ENCODE results near the gene TEDC1.

TEDC1 gene, protein sequence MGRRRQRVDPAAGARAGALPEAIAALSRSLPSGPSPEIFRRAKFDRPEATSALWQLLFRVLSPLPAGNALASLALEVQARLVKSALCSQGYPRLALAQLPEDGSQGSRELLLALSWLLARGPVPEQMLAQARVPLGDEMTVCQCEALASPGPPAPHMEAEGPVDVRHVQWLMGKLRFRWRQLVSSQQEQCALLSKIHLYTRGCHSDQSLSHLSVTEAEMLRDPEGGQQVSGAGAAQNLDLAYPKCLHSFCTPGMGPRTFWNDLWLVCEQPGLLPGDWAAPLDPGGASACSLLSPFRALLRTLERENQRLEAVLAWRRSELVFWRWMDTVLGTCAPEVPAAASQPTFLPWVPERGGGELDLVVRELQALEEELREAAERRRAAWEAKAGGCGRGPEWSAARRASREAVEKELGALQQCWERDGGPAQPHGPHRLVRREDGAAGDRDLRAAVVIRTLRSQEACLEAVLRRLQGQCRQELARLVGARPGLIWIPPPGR

DNA sequence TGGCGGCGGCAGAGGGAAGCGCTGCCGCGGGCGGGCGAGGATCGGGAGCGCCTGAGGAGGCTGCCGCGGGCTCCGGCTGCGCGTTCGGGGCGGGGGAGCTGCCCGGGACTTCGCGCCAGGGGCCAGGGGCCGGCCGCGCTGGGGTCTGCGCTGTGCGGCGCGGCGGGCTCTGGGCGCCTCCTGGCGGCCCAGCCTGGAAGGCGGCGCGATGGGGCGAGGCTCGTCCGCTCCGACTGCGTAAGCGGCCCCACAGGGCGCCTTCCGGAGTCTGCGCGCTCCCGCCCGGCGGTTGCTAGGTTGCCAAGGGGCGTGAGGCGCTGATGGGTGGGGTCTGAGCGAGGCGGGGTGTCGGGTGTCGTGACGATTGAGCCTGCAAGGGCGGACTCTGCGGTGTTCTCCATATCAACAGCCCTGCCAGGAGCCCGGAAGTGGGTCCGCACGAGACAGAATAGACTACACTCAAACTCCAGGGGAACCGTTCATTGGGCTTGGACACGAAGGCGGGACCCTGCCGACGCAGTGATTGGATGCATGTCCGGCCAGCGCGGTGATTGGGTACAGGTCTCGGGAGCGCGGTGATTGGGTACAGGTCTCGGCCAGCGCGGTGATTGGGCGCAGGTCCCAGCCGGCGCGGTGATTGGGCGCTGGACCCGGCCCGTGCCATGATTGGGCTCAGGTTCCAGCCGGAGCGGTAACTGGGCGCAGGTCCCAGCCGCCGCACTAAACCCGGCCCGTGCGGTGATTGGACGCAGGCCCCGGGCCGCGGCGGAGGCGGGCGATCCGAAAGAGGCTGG lies at the start of gene TEDC1:
Gene TEDC1 (plus strand): TSS at position 675 of the 794 bp plus-strand sequence. CDS start 130 bp downstream, outside the sequence.
- FAIRE-seq = peak; percentile 91

DNA sequence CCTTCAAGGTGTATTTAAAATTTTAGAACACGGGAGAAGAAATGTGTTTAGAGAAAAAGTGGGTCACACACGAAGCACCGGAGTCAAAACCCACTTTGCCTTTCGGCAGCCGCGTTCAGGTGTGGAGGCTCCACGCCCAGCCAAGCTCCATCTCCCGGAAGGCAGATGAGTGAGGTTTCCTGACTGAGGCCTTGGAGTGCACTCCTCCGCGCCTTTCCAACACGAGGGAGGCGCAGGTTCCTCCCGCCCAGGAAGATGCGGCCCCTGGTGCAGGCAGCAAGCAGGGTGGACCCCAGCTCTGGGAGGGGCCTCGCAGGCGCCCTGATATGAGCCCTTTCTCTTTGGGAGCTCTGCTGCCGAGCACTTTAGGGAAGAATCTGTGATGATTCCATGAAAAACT lies 48.9 kb upstream of the TEDC1 start:
- FAIRE-seq = no peak

DNA sequence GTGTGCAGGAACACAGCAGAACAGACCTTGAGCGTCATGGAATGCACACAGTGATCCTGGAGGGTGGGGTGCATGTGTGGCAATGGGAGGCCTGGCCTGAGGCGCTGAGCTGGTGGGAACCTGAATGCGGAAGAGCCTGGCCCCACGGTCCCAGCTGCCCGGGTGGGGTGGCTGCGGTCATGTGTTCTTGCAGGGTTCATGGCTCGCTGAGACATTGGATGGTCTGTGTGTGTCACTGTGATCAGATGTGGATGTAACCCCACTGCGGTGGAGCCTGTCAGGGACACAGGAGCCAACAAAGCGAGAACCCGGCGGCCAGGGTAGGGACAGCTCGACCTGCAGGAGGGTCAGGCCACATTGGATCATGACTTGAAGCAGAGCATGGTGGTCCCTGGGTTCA lies 48.2 kb upstream of the TEDC1 start:
- FAIRE-seq = no peak

DNA sequence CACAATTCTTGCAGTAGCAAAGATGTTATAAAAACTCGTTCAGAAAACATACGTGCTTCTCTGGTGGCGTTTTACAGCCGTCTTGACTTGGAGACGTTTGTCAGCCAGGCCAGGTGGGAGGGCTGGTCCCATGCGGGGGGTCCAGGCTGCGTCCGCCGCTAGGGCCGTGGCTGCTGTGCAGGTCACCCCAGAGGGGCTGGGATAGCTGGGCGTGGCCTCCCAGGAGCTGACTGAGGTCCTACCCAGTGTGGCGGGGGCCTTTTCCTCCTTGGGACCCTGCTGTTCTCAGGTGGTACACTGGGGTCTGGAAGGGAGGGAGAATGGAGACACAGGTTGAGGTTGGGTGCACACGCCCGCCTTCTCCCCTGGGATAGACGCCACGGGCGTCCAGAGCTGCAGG lies 46.2 kb upstream of the TEDC1 start:
- no peak for FAIRE-seq

DNA sequence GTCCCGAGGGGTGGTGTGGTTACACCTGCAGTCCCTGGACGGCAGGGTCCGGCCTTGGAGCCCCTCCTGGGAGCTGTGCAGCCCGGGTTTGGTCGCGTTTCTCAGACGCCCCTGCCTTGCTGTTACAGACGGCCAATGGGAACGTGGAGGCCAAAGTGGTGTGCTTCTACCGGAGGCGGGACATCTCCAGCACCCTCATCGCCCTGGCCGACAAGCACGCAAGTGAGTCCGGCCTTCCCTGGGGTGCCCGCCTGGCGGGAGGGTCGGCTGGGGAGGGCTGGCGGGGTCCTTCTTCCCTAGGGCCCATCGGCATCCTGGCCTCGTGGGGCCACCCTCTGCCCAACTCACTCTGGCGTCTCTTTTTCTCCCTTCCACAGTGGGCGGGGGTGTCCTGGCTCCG lies 45.8 kb upstream of the TEDC1 start:
- no peak for FAIRE-seq

DNA sequence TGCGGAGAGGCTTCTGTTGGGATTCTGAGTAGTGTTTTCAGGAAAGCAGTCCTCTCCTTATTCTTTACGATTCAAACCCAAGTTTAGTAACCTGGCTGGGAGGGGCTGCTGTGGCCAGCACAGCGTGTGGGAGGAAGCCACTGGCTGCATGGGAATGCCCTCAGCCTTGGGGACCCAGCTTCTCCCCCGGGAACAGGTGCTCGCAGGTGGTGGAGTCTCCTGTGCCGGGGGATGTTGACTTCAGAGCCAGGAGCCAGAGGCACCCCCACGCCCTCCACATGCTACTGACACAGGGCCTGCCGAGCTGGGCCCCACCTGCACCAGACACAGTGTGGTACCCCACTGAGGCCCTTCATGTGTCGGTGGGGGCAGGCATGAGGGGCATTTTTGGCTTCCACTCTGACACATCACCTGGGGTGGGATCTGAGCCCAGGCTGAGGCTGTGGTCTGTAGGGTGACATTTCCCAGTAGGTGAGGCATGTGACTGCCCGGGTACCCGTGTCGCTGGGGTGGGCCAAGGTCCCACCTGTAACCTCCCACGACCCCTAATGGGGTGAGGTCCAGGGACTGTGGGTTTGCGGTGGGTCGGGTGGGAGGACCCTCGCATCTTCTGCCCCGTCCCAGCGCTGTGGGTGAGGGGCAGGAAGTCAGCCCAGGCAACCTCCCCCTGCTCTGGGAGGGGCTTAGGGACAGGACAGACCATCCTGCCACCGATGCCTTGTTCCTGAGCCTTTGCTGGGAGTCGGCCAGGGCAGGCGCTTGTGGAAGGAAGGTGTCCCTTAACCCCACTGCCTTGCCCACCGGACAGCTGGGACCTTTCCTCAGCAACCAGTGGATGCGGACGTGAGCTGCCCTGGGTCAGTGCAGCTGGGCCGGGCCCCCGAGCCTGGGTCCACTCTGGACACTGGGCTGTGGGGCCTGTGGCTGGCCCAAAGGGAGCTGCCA lies 44.9 kb upstream of the TEDC1 start:
- no peak for FAIRE-seq

DNA sequence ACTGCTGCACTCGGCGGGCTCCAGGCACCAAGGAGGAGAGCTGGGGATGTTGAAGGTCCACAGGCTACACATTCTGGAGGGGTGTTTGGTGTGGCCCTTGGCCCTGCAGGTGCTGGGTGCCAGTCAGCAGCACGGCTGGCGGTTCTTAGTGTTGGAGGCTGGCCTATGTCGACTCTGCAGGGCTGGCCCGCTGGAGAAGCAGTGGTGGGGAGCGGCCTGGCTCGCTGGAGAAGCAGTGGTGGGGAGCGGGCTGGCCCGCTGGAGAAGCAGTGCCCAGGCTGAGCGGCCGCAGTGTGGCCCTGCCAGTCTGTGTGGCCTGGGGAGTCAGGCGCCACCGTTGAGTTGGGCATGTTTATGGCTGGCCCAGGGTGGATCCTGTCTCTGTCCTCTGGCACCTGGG lies 44.1 kb upstream of the TEDC1 start:
- FAIRE-seq = no peak

DNA sequence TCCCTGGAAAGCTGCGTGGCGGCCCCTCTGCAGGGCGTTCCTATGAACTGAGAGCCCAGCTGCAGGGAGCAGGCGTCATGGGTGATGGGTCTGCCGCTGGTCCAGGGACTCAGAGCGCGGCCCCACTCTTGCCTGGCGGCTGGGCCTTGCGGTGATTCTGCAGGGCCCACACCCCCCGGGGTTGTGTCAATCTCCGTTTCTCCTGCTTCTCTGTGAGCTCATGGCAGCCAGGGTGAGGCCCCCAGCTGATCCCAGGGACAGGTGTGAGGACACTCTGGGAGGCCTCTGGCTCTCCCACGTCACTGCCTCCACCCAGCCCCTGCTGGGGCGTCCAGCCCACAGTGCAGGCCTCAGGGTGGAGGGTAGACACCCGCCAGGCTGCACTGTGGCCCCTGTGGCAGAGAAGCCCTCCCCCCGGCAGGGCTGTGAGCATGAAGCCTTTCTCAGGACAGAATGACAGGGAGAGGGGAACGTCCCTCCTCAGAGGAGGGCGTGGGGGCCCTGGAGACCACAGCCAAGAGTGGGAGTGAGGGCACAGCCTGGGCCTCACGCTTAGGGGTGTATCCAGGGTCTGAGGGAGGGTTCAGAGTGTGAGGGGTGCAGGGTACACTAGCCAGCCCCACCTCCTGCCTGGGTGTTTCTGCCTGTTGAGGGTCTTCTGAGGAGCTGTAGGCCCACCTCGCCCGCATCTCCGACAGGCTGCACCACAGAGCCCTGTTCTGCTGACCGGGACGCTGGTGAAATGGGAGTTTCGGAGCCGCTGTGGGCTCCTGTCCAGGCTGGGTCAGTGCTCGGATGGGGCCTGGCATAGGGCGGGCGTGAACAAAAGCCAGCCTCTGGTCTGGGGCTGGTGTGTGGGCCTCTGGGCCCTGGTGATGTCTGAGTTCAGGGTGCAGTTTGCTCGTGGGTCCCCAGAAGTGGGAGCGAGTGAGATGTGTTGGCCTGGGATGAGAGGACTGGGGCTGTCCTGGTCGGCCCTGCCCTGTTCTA lies 43.1 kb upstream of the TEDC1 start:
- FAIRE-seq = no peak

DNA sequence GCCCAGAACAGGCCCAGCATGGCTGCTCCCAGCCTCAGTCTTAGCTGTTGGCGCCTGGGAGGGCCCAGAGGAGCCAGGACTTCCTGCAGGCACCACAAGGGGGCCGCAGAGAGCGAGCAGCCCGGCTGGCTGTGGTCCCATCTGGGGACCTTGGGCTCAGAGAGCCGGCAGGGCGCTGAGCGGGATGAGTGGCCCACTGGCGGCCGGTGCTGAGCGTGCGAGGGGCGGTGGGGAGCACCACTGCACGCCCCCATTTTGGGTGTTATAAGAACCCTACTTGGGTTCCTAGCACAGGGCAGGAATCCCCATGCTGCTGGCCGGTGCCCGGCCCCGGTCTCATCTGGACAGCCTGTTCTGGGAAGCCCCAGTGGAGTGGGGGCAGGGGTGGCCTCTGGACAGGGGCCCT lies 42.3 kb upstream of the TEDC1 start:
- FAIRE-seq = no peak

DNA sequence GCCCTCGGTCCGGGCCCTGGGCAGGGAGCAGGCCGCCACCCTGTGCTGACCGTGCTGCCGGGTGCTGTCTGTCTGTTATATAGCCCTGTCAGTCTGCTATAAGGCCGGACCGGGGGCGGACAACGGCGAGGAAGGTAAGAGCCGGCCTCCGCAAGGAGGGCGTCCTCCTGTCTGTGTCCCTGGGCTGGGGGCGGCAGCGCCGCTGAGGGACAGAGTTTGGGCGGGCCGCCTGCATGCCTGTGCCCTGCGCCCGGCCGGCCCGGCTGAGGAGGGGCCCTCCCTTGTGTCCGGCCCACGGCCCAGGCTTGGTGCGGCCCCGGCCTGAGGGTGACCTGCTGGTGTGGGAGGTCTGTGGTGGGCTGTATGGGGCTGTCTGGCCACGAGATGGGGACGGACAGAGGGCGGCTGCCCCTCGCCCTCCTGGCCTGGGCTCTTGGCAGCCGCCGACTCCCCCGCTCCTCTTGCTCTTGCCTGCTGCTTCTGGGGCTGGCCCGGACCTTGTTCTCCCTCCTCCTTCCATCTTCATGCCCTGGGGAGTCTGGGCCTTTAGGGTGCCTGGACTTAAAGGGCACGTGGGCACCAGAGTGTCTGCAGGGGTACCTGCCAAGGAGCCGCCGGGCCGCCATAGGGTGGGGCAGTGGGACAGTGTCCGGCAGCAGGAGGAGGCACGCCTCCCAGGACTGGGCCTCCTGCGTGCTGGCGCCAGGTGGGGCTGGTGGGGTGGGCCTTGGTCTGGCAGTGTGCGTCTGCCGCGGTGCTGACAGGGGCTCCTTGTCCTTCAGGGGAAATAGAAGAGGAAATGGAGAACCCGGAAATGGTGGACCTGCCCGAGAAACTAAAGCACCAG lies 41.5 kb upstream of the TEDC1 start:
- no peak for FAIRE-seq

DNA sequence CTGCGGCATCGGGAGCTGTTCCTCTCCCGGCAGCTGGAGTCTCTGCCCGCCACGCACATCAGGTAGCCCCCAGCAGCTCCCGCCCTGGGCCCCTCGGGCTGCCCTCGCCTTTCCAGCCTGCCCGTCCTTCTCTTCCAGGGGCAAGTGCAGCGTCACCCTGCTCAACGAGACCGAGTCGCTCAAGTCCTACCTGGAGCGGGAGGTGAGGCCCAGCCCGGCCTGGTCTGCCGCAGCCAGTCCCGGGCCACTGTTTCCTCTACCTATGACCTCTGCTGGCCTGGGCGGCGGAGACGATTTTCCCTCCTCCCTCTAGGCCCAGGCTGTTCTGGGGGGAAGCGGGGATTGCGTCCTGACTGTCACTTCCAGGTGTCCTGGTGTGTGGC lies 40.9 kb upstream of the TEDC1 start:
- FAIRE-seq = no peak

DNA sequence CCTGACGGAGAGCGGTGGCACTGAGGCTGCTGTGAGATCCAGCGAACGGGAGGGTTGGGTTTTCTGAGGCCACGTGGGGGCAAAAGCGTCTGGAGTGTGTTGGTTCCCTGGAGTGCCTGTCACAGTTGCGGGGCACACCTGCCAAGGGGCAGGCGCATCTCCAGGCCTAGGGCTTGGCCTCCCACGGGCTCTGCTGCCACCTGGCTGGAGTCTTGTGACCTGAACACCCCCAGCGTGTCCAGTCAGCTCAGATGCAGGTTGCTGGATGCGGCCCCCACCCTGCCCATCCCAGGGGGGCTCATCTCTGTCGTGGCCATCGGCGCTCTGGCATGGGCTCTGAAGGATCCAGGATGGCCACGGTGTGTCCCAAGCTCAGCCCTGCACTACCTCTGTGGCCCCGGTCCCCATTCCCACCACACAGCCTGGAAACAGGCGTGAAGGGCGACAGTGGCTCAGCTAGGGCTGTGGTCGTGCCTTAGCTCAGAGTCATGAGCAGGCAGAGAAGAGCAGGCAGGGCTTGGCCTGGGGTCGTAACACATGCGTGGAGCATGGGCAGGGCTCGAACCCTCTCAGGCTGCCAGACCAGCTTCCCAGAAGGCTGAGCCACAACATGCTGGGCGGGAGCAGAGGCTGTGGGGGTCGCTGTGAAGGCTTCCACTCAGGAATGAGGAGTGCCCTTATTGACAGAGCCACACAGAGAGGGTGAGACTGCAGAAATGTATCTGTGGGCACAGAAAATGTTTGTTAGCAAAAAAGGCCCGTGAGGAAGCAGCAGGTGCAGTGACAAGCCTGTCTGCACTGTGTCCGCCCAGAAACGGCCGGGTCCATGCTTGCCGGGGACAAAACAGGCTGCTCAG lies 40.0 kb upstream of the TEDC1 start:
- FAIRE-seq = no peak

DNA sequence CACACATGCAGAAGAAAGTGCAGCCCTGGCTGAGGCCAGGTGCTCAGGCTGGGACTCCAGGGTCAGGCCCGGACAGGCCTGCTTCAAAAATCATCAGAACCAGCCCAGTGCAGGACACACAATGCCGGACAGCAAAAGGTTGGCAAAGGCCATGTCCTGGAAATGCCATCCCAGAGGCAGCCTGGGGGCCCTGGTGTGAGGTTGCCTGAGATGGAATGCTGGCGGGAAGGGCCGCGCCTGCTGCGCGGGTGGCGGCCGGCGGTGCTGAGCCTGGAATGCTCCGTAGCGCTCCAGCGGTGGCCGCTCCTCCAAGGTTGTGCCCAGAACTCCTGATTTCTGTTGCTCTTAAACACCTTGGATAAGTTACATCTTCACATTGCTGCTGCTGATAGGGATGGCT lies 38.1 kb upstream of the TEDC1 start:
- no peak for FAIRE-seq

DNA sequence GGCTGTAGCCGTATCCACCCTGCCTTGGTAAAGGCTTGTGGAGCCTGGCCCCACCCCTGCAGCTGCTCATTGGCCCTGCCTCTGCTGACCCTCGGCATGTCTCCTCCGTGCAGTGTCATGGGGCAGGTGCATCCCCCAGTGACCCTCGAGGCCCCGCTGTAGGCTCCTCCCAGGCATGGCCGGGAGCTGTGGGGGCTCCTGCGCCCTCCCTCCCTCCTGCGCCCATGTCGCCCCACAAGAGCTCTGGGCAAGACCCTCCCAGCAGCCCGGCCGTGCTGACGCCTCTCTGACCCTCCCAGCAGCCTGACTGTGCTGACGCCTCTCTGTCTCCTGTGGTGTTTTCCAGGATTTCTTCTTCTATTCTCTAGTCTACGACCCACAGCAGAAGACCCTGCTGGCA lies 37.2 kb upstream of the TEDC1 start:
- no peak for FAIRE-seq

DNA sequence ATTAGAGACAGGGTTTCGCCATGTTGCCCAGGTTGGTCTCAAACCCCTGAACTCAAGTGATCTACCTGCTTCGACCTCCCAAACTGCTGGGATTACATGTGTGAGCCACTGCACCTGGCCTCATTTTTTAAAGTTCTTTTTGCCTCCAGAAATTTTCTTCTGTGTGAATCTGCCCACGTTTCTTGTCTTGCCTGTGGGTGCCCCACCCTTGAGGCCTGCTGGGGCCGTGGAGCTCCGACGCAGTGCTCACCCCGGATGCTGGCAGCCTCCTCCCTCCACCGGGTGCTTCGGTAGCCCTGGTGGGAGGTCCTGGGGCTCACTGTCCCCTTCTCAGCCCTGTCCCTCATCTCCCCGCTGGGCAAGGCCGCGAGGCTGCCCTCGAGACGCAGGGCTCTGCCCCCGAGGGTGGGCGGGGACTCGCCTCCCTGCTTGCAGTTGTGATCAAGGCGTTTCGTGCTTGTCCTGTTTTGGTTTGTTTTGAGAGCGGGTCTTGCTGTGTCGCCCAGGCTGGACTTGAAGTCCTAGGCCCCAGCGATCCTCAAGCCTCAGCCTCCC lies 35.9 kb upstream of the TEDC1 start:
- FAIRE-seq = no peak

DNA sequence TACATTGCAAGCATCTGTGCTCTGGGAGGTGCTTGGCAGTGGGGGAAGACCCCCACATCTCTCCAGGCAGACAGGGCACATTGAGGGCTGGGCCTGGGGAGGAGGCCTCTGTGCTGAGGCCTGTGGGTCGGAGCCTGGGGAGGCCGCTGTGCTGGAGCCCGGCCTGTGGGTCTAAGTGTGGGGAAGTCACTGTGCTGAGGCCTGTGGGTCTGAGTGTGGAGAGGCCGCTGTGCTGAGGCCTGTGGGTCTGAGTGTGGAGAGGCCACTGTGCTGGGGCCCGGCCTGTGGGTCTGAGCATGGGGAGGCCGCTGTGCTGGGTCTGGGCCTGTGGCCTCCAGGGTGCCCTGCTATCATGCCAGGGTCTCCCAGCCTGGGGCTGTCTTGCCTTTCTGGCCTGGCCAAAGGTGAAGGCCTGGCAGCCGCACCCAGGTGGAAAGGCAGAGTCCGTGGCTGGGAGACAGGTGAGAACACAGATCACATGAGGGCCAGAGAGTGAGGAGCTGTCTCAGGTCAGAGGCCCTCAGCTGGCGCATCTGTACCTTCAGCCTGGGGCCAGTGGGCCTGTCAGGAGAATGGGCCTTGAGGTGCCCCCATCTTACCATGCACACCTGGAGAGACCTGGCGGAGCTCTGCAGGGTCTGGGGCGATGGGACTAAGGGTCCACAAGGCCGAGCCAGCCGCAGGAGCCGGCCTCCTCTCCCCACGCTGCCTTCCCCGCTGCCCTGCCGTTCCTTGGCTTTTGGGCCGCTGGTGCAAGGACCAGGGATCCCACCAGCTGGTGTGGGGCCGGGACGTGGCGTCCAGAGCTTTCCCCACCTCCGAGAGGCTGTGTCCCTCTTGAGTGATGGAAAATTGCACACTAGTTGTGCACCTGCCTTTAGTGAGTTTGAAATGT lies 35.0 kb upstream of the TEDC1 start:
- no peak for FAIRE-seq

DNA sequence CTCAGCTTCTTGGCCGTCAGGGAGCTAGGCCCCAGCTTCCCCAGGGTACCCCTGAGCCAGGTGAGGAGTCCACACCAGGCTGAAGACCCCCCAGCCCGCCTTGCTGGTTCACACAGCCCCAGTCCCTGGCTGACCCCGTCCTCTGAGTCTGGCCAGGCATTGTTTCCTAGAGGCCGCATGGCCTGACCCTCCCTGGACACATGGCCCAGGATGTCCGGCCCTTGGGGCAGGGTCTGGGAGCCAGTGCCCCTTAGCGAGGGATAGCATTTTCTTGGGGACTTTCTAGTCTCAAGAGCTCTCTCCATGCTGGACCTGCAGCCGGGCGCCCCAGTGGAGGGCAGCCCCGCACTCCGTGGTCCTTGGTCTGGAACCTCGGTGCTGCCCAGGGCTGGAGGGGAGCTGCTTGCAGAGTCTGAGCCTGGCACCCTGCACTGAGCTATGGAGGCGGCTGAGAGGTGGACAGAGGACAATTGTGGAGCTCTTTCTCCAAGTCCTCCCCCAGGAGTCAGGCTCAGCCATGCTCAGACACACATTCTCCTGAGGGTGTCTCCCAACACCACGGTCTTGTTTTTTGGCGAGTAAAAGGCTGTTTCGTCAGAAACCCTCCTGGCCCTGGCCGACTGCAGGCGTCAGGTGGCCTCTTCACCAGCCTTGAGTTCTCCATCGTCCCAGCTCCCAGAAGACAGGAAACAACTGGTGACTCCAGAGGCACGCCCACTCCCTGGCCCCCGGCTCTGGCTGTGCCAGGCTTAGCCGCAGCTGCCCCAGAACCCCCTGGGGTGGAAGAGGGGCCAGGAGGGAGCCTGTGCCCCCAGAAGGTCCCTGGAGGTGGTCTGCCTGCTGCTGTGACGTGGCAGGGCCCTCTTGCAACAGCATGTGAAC lies 34.1 kb upstream of the TEDC1 start:
- no peak for FAIRE-seq

All from colon (tissue), 2 donors.